ENCODE data around the gene TYMP. TPM values are rescaled to one million over a fixed set of nuclear protein-coding genes. Genes with fewer than 3 reads are reported as not detected.

The TYMP gene
- total RNA-seq, 2 experiments from 2014 or later, result 86.3 to 94.5 TPM

Other genes starting within 250 kb of the TYMP start
- gene PLXNB2, start 222.4 kb downstream of the TYMP start, total RNA-seq, result 10 to 100 TPM; 43.0 to 45.8 TPM
- 1 to 10 TPM; 8.8 to 9.5 TPM for gene DENND6B, start 203.0 kb downstream of the TYMP start, total RNA-seq
- gene PPP6R2, start 186.7 kb downstream of the TYMP start, total RNA-seq, result 10 to 100 TPM; 81.6 to 86.8 TPM
- 100 to 1,000 TPM; 211 to 221 TPM for gene SBF1, start 55.0 kb downstream of the TYMP start, total RNA-seq
- 1 to 10 TPM; 6.5 to 6.7 TPM for gene ADM2, start 48.5 kb downstream of the TYMP start, total RNA-seq
- gene MIOX, start 43.2 kb downstream of the TYMP start, total RNA-seq, result not detected
- gene LMF2, start 22.3 kb downstream of the TYMP start, total RNA-seq, result 100 to 1,000 TPM; 128 to 141 TPM
- 100 to 1,000 TPM; 126 TPM for gene NCAPH2, start 21.8 kb downstream of the TYMP start, total RNA-seq
- 10 to 100 TPM in 1 of 2 experiments, 1 to 10 TPM in 1; 8.1 to 12.8 TPM for gene SCO2, start 4.4 kb downstream of the TYMP start, total RNA-seq
- gene KLHDC7B, start 15.9 kb upstream of the TYMP start, total RNA-seq, result 10 to 100 TPM; 18.8 to 21.9 TPM
- 1 to 10 TPM in 1 of 2 experiments, under 1 TPM in 1; 0.79 to 1.1 TPM for gene SYCE3, start 32.9 kb upstream of the TYMP start, total RNA-seq
- gene CPT1B, start 48.4 kb upstream of the TYMP start, total RNA-seq, result 10 to 100 TPM; 85.2 to 95.4 TPM
- gene CHKB, start 52.8 kb upstream of the TYMP start, total RNA-seq, result 100 to 1,000 TPM; 132 to 137 TPM
- gene MAPK8IP2, start 70.8 kb upstream of the TYMP start, total RNA-seq, result under 1 TPM; 0.28 to 0.39 TPM
- gene ARSA, start 98.1 kb upstream of the TYMP start, total RNA-seq, result 10 to 100 TPM; 65.2 to 65.4 TPM
- under 1 TPM in 1 of 2 experiments, not detected in 1; 0.06 TPM for gene SHANK3, start 142.8 kb upstream of the TYMP start, total RNA-seq
- not detected for gene ACR, start 208.2 kb upstream of the TYMP start, total RNA-seq